Thyroid gland (tissue), 4 donors: ENCODE measurements around the gene PHLPP1. TPM values are rescaled to one million over a fixed set of nuclear protein-coding genes. Genes with fewer than 3 reads are reported as not detected.

Source experiments
- DNase-seq, 2 donors: peaks; one replicate each; pipeline ENCODE4 v3.0.0-alpha.2; 2019
- H3K27ac ChIP-seq, 3 donors: fragments of 200-600 bp; sonication (generic); 1 replicate in 2 of 3; 2 replicates in 1 of 3; pipeline ENCODE4 v1.5.1; 2016 to 2019; ENCODE audit warnings: mild to moderate bottlenecking in 1 of 3, moderate library complexity in 1 of 3
- H3K27me3 ChIP-seq: fragments of 200-600 bp; sonication (generic); one replicate; pipeline ENCODE4 v1.5.1; 2019
- H3K36me3 ChIP-seq, 2 donors: fragments of 200-600 bp; sonication (generic); one replicate each; pipeline ENCODE4 v1.5.1; 2016 to 2019
- H3K4me1 ChIP-seq, 2 donors: fragments of 200-600 bp; sonication (generic); one replicate each; pipeline ENCODE4 v1.5.1; 2017 to 2019
- H3K4me3 ChIP-seq, 3 donors: fragments of 200-600 bp; sonication (generic); replicated peaks in 1 of 3; 1 replicate in 2 of 3; 2 replicates in 1 of 3; pipeline ENCODE4 v1.5.1; 2016; ENCODE audit warnings: mild to moderate bottlenecking in 1 of 3
- H3K9me3 ChIP-seq: fragments of 200-600 bp; sonication (generic); one replicate; pipeline ENCODE4 v1.5.1; 2017
- POLR2A ChIP-seq, 2 donors: fragments of 450-650 bp; IDR thresholded peaks; one replicate each; pipeline ENCODE4 v1.6.1; 2017; ENCODE audit warnings: antibody characterized with exemption in 2 of 2, mild to moderate bottlenecking in 2 of 2, moderate library complexity in 1 of 2
- WGBS, 2 donors: methylation state at CpG; one replicate each; pipeline ENCODE4 v1.1.5; 2017; 5-methylcytosine and 5-hydroxymethylcytosine counted together
- intact Hi-C: fragments of 100-400 bp; cut with DNase I; formaldehyde crosslinking; loops from one replicate; pipeline ENCODE4 v1.15.1; 2023
- total RNA-seq, 4 donors: library from RNA; depleted of rRNA; stranded (reverse); fragments of >200 nt; gene quantifications; one replicate each; pipeline ENCODE4 v1.2.3, GENCODE V29; 2016
- TF ChIP-seq, protein P1 (sequence below), 6 experiments: fragments of 200-600 bp in 3 of 6; fragments of 450-650 bp in 3 of 6; sonication (generic) in 3 of 6; IDR thresholded peaks; one replicate each; pipeline ENCODE4 v1.5.1; 2016 to 2019; ENCODE audit warnings: antibody characterized with exemption in 6 of 6, mild to moderate bottlenecking in 2 of 6, inconsistent platforms in 1 of 6, moderate library complexity in 1 of 6

Gene PHLPP1
- total RNA-seq, 4 donors from 2014 or later = 14.6 to 22.7 (median 20.4) TPM

DNA sequence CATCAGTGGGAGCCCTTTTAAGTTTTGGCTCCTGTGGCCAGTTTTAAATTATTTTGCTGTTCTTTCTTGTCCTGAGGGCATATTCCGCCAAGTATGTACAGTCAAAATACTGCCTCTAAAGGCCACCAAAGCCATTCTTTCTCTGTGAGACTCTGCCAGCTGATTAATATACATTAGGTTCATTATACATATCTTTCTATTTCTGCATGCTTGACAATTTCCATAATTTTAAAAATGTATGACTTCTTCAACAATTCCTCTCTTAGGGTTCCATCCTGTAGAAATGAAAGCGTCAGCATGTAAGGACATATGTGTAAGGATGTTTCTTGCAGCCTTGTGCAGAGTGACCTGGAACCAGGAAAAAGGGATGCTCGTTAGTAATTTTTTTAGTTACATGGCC, 291.9 kb downstream of the PHLPP1 start:
- H3K9me3 ChIP-seq = no peaks in the 10 kb centered on the region
- no peaks in the 10 kb centered on the region for H3K27me3 ChIP-seq
- WGBS, 2 donors = 86 to 91% methylated on average over 3 of the region's 3 CpGs
- intact Hi-C loops = no loop called here
- DNase-seq = no peak
- H3K4me1 ChIP-seq = no peaks in the 10 kb centered on the region
- H3K27ac ChIP-seq = no peak overlapping the region
- no peaks in the 10 kb centered on the region for H3K36me3 ChIP-seq
- H3K4me3 ChIP-seq = no peak overlapping the region
- TF ChIP-seq, protein P1, sequence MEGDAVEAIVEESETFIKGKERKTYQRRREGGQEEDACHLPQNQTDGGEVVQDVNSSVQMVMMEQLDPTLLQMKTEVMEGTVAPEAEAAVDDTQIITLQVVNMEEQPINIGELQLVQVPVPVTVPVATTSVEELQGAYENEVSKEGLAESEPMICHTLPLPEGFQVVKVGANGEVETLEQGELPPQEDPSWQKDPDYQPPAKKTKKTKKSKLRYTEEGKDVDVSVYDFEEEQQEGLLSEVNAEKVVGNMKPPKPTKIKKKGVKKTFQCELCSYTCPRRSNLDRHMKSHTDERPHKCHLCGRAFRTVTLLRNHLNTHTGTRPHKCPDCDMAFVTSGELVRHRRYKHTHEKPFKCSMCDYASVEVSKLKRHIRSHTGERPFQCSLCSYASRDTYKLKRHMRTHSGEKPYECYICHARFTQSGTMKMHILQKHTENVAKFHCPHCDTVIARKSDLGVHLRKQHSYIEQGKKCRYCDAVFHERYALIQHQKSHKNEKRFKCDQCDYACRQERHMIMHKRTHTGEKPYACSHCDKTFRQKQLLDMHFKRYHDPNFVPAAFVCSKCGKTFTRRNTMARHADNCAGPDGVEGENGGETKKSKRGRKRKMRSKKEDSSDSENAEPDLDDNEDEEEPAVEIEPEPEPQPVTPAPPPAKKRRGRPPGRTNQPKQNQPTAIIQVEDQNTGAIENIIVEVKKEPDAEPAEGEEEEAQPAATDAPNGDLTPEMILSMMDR (IDR thresholded peaks at IDR 0.05) = no peak
- no peak for TF ChIP-seq POLR2A (IDR thresholded peaks at IDR 0.05)

DNA sequence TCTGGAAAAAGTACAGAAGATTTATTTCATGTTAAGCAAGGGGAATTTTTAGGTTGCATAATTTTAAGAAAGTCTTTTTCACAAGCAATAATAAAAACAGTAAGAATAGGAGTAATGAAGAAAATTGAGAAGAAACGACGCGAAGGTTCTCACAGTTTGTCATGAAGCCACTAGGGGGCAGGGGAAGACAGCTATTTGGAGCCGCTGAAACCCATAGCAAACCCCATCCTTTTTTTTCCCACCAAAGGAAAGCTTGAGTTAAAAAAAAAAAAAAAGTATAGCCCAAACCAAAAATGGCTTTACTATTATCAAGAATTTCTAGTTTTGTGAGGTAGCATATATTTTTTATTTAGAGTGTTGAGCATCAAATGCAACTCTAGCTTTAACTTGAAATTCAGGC, 300.9 kb downstream of the PHLPP1 start:
- no peak overlapping the region for H3K27ac ChIP-seq
- H3K36me3 ChIP-seq = no peaks in the 10 kb centered on the region
- no peaks in the 10 kb centered on the region for H3K27me3 ChIP-seq
- intact Hi-C loops = loop anchor here (5.0 to 10.0 kb wide), 2 partner anchors 306 to 429 kb away; no protein-coding TSS in a partner anchor
- no peak for TF ChIP-seq POLR2A (IDR thresholded peaks at IDR 0.05)
- TF ChIP-seq, protein P1 (IDR thresholded peaks at IDR 0.05) = peak; percentile 49 to 86 (median 78)
- no peak overlapping the region for H3K4me3 ChIP-seq
- 2 to 5% methylated on average over 4 of the region's 4 CpGs for WGBS, 2 donors
- no peaks in the 10 kb centered on the region for H3K9me3 ChIP-seq
- no peaks in the 10 kb centered on the region for H3K4me1 ChIP-seq
- peak; percentile 43 to 52 for DNase-seq

DNA sequence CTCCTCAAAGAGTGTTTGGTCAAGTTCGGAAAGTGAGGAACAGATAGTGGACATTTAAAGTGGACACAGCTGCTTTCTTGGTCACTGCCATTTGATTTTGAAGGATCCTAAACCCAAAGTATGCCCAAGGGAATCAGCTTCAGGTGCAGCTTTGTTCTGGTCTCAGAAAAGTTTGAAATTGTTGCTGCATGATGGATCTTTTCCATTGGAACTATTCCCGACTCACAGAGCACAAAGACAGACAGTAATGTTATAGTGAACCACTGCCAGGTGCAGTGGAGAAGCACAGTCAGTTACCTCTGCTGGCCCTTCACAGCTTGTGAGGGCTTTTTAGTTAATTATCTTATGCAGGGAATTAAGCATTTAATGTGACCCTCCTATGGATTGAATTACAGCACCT, 301.7 kb downstream of the PHLPP1 start:
- DNase-seq = no peak
- no peak for TF ChIP-seq POLR2A (IDR thresholded peaks at IDR 0.05)
- TF ChIP-seq, protein P1 (IDR thresholded peaks at IDR 0.05) = no peak
- 70 to 73% methylated on average over 2 of the region's 2 CpGs for WGBS, 2 donors
- Histone ChIP-seq H3K27ac (no peak overlapping the region), H3K9me3 (no peaks in the 10 kb centered on the region), H3K36me3 (no peaks in the 10 kb centered on the region), H3K27me3 (no peaks in the 10 kb centered on the region), H3K4me1 (no peaks in the 10 kb centered on the region), H3K4me3 (no peak overlapping the region)
- intact Hi-C loops = loop anchor here (5.0 to 10.0 kb wide), 2 partner anchors 305 to 428 kb away; no protein-coding TSS in a partner anchor

DNA sequence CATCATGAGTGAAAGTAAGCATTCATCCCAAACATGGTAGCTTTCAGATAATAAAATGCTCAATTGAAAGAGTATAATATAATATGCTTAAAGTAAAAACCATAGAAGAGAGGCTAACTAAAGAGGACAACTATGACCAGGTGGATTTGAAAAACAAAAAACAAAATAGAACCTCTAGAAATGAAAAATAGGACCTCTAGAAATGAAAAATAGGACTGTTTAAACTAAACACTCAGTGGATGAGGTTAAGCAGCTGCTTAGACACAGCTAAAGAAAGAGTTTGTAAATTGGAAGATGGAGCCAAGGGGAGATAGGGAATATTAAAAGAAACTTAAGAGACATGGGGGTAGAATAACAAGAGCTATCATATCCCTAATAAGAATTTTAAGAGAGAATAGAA, 302.6 kb downstream of the PHLPP1 start:
- DNase-seq = no peak
- intact Hi-C loops = loop anchor here (5.0 to 10.0 kb wide), 2 partner anchors 304 to 427 kb away; no protein-coding TSS in a partner anchor

DNA sequence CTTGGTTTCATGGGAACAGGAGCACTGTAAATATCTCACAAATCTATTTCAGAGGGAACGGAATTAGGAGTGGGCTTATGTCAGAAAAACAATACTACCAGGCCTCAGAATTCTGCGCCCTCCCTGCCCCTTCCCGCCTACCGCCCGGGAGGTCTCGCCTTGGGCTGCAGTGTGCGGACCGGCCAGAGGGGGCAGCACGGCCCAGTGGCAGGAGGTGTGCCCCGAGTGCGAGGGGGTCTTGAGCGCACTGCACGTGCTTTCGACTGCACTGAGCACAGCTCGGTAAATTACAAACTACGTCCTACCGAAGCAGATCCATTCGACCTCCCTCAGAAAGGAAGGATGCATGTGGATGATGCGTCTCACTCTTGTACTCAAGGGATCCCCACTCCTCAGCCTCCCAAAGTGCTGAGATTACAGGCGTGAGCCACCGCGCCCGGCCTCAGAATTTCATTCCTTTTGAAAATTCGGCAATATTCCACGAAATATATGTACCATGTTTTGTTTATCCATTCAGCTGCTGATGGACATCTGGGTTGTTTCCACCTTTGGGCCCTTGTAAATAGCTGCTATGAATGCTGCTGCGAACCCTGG, 307.2 kb downstream of the PHLPP1 start:
- Histone ChIP-seq H3K9me3 (no peaks in the 10 kb centered on the region), H3K4me3 (no peak overlapping the region), H3K36me3 (no peaks in the 10 kb centered on the region), H3K27ac (no peak overlapping the region), H3K4me1 (no peaks in the 10 kb centered on the region), H3K27me3 (no peaks in the 10 kb centered on the region)
- DNase-seq = no peak
- intact Hi-C loops = loop anchor here (10.0 kb wide), 1 partner anchor 122 kb away; no protein-coding TSS in a partner anchor
- 71 to 80% methylated on average over 26 of the region's 26 CpGs for WGBS, 2 donors
- TF ChIP-seq, protein P1 (IDR thresholded peaks at IDR 0.05) = peak in 2 of 6 experiments; percentile 11 to 36
- TF ChIP-seq POLR2A (IDR thresholded peaks at IDR 0.05) = no peak

More for the DNA sequence above, 302.6 kb downstream of the PHLPP1 start:
- H3K9me3 ChIP-seq = no peaks in the 10 kb centered on the region
- H3K36me3 ChIP-seq = no peaks in the 10 kb centered on the region
- H3K27ac ChIP-seq = no peak overlapping the region
- no peak overlapping the region for H3K4me3 ChIP-seq
- H3K27me3 ChIP-seq = no peaks in the 10 kb centered on the region
- H3K4me1 ChIP-seq = no peaks in the 10 kb centered on the region
- TF ChIP-seq POLR2A (IDR thresholded peaks at IDR 0.05) = no peak
- TF ChIP-seq, protein P1 (IDR thresholded peaks at IDR 0.05) = no peak
